Middle frontal gyrus (tissue), 1 donor: ENCODE measurements around the gene GPR17.

Experiments
- DNase-seq: peaks from one replicate; pipeline ENCODE4 v3.0.0-alpha.2; 2015; ENCODE audit warnings: low spot score; ENCODE audit errors: extremely low spot score

GPR17 gene

DNA sequence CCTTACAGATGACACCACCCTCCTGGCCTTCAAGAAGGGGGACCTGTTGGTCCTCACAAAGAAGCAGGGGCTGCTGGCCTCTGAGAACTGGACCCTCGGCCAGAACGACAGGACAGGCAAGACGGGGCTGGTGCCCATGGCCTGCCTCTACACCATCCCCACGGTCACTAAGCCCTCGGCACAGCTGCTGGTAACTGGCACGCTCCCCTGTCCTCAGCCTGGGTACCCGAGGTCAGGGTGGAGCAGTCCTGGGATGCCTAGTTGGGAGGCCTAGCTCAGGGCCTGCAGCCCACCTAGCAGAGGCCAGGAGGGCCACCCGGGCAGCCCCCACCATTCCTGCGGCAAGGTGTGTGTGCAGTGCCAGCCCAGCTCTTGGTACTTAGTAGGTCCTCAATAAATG, 16.3 kb upstream of the GPR17 start:
- DNase-seq = no peak

DNA sequence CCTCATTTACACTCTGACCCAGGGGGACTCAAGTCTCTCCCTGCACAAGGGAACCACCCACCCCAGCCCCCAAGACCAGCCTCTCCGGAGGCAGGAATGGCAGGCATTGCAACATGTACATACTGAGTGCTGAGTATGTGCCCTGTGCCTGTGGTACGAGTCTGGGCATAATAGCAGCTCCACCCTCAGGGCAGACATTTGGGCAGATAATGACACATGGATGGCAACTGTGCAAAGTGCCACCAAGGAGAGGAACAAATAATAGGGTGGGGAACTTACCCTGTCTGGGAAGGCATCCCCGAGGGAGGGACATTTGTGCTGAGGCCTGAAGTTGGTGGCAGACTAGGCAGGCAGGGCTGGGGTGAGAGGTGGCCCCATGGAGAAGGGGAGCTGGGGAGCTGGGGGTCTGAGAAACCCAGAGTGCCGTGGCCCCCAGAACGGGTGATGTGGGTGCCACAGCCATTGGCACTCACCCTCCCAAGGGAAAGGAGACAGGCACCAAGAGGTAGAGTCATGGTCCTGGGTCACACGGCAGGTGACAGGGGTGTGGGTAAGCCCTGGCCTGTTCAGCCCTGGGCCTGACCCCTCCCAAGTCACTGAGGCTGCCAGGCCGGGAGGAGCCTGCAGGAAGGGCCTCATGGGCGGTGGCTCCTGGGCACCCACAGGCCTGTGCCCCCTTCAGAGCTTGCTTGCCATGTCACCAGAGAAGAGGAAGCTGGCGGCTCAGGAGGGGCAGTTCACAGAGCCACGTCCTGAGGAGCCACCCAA, 15.7 kb upstream of the GPR17 start:
- DNase-seq = no peak

DNA sequence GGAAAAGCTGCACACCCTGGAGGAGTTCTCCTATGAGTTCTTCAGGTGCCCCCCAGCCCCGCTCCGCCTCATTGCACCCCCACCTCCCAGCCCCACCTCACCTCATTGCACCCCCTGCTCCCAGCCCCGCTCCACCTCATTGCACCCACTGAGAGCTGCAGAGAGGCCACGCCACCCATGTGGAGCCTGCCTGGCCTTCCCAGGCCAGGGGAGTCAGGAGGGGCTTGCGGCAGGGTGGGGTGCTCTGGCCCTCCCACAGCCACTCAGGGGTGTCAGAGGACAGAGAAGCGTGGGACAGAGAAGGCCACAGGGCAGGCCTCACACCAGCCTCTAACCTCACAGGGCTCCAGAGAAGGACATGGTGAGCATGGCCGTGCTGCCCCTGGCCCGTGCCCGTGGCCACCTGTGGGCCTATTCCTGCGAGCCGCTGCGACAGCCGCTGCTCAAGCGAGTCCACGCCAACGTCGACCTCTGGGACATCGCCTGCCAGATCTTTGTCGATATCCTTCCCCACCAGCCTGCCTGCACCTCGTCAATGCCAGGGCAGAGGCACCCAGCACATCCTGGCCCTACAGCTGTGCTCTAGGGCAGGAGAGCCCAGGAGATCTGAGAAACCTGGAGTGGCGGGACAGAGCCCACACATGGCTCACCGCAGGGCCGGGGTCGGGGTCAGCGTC, 15.0 kb upstream of the GPR17 start:
- DNase-seq = no peak

DNA sequence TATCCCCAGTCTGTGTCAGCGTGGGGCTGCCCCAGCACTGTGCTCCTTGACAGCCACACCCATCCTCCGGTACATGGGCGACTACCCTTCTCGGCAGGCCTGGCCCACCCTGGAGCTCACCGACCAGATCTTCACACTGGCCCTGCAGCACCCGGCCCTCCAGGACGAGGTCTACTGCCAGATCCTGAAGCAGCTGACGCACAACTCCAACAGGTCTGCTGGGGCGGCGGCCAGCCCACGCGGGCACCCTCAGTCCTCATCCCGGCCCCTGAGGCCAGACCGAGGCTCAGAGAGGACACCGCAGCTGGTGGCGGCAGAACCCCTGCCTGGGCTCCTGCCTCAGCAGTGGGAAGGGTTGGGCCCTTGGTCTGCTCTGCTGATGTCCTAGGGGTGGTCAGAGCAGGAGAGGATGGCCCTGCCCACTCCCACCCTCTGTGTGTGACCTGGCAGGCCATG, 14.4 kb upstream of the GPR17 start:
- DNase-seq = no peak

DNA sequence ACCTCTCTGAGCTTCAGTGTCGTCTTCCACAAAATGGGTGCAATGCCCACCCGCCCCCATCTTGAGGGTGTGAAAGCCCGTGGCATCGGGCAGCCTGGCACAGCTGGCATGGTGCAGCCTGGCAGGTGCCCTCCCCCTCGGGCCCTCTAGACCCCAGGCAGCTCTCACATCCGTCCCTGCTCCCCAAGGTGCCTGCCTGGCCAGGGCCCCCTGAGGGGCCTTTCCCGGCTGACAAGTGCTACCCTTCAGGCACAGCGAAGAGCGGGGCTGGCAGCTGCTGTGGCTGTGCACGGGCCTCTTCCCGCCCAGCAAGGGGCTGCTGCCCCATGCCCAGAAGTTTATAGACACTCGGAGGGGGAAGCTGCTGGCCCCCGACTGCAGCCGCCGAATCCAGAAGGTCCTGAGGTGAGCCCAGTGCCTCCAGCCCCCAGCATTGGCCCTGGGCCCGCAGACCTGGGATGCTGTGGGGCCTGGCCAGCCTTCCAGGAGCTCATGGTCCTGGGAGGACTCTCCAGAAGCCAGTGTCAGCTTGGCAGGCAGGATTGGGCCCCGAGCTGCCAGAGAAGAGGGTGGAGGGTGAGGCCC, 13.9 kb upstream of the GPR17 start:
- no peak for DNase-seq

DNA sequence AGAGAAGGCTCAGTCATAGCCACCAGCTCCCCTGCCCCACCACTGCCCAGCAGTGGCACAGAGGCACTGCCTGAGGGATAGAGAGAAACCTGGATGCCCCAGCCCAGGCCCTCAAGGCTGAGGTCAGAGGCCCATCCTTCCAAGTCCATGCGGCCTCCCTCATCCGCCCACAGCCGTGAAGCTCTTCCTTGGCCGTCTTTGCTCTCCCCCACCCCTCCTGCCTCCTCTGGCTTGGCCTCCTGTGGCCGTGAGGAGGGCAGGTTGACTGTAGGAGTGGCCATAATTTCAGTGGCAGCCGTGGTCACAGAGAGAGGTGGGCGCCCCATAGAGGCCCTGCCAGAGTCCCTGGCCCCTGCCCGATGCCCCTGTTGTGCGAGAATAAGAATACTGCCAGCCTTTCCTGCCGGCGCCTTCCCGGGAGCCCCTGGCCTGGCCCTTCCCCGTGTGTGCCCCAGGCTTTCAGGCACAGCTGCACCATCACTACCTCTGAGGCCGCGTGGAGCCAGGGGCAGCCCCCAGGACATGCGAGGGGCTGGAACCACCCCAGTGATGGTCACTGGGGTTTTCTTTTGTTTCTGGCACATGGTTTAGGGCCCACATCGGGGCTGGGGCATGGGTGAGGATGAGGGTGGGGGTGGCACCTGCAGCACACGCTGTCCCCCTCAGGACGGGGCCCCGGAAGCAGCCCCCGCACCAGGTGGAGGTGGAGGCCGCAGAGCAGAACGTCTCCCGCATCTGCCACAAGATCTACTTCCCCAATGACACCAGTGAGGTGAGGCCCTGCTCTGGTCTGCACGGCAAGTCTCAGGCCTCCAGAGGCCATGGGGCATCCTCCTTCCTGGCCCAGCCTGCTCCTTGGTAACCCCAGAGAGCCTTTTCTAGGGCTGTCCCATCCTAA, 13.1 kb upstream of the GPR17 start:
- DNase-seq = no peak

DNA sequence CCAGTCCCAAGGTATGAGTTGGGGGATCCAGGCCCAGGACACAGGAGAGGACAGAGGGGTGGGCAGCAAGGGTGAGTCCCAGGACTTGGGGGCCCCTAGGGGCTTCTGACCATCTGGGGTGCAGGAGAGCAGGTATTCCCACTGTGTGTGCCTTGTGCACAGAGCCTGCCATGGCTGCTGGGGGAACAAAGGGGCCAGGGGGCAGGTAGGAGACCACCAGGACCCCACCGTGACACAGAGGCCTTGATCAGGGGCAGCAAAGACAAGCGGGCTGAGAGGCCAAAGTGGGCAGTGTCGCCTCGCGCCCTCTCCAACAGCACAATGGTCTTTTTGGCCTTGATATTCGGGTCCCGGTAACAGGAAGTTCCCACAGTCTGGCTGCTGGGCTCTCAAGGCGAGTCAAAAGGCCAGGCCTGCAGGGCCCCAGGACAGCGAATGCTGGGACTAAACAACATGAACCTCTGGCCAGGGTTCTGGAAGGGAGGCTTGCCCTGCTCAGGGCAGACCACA, 12.3 kb upstream of the GPR17 start:
- DNase-seq = no peak

DNA sequence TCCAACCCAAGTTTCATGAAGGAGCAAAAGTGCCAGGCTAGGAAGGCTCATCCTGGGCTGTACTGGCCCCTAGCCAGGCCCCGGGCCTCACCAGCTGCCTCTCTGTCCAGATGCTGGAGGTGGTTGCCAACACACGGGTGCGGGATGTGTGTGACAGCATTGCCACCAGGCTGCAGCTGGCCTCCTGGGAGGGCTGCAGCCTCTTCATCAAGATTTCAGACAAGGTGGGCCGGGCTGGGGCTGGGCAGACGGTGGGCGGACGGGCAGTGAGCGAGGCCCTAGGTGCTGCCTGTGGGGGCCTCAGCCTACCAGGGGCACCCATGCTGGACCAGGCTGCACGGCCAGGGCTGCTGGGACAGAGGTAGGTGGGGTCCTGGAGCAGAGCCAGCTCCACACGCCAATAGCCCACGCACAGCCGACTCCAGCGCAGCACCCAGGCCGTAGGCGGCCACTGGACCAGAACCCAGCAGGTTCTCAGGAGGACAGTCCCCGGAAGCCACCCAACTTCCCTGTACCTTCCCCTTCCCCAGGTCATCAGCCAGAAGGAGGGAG, 11.8 kb upstream of the GPR17 start:
- DNase-seq = no peak

DNA sequence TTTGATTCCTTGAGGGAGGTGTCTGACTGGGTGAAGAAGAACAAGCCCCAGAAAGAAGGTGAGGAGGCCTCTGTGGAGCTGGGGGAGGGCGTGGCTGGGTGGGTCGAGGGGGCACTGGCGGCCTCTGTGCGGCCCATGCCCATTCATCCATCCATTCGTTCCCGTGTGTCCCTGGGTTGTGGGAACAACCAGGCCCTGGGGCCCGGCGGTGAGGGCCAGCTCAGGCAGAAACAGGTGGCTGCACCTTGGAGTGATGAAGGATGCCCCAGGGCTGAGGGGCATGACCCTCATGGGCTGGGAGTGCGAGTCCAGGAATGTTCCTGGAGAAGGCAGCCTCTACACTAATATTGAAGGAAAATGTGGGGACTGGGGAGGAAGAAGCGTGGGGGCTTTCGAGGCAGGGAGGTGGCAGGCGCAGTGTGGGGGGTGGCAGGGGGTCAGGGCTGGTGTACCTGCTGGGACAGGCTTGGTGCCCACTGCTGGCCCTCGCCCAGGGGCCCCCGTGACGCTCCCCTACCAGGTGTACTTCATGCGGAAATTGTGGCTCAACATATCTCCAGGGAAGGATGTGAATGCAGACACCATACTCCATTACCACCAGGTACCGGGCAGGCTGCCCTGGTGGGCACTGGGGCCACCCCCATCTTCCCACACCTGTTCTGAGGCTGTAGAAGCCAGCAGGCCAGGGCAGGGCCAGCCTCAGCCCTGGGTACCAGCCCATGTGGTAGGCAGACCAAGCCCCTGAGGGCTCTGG, 11.2 kb upstream of the GPR17 start:
- DNase-seq = no peak

DNA sequence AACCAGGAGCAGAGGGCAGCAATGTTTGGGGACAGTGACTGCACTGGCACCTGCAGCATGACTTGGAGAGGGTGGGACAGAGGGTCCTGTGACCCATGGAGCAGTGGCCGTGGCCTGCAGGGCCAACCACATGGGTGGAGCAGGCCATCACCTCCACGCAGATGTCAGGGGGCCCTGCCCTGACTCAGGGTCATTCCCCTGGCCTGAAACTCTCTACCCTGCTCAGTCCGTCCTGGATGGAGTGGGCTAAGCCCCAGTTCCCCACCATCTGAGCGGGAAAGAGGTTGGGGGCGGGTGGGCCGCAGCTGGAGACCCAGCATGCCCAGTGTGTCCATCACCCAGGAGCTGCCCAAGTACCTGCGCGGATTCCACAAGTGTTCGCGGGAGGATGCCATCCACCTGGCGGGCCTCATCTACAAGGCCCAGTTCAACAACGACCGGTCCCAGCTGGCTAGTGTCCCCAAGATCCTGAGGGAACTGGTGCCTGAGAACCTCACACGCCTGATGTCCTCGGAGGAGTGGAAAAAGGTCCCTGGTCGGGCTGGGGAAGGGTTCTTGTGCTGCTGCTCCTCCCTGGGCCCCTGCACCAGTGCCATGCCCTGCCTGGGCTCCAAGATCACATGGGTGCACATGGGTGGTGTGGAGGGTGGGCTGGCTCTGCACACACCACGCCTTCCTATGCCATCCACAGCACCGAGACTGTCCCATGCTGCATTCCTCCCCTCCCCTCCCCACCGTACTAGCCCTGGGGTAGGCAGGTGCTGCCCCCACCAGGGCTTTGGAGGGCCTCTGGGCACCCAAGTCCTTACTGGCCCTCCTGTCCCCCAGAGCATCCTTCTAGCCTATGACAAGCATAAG, 10.3 kb upstream of the GPR17 start:
- no peak for DNase-seq

DNA sequence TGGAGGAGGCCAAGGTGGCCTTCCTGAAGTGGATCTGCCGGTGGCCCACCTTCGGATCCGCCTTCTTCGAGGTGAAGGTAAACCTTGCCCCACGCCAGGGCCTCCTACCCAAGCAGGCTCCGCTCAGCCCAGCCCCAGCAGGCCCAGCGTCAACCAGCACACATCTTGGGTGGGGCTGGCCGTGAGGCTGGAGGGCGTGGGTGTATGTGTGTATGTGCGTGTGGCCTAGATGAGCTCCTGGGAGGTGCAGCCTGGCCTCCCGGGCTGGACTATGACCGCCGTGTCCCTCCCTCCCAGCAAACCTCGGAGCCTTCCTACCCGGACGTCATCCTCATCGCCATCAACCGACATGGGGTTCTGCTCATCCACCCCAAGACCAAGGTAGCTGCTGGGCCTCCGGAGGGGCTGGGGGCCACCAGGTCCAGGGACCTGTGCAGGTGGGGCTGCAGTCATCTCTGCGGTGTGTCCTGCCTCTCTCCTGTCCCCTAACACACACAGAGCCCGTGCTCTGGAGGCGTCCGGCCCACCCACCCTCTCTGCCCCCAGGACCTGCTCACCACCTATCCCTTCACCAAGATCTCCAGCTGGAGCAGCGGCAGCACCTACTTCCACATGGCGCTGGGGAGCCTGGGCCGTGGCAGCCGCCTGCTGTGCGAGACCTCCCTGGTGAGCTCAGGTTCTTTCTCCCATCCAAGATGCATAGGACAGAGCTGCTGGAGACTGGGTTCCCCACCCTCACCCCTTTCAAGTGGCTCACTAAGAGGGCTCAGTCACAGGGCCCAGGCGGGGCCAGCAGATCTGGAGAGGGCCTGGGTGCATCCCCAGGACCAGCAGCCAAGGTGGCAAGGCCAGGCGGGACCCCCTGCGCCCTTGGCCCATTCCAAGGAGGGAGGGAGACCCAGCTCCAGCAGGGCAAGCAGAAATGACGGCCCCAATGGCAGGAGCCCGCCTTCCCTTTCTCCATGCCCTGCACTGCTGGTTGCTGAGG, 9.4 kb upstream of the GPR17 start:
- DNase-seq = no peak

DNA sequence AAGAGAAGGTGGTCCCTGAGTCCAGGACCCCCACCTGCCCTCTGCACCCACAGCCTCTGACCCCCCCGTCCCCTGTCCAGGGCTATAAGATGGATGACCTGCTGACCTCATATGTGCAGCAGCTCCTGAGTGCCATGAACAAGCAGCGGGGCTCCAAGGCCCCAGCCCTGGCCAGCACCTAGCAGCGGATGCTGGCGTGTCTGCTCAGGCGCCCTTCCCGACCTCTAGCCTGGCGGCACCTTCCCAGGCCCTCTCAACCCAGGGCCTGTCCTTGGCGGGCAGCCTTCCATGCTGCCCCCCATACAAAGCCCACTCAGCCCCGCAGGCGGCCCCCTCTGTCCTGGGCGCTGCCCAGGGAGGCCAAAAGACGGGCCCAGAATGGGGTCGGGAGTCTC, 8.7 kb upstream of the GPR17 start:
- DNase-seq = no peak

DNA sequence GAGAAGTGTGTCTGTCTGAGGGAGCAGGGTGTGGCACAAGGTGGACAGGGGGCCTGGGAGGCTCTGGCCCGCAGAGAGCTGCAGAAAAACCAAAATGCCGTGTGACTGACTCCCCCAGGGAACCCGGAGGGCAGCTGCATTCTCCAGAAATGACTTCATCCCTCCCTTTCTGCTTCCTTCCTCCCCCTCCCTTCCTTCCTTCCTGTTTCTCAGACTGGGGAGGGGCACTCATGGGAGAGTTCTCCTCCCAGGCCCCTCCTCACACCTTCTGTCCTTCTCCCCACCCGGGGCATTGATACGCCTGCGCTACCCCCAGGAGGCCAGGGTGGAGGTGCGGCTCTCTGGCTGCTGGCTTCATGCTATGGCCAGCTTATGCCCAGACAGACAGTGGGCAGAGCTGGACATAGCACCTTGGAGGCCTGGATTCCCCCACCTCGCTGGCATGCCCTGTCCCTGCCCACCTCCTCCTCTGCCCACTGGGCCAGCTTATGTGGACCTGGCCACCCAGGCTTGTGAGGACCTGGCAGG, 8.2 kb upstream of the GPR17 start:
- no peak for DNase-seq

DNA sequence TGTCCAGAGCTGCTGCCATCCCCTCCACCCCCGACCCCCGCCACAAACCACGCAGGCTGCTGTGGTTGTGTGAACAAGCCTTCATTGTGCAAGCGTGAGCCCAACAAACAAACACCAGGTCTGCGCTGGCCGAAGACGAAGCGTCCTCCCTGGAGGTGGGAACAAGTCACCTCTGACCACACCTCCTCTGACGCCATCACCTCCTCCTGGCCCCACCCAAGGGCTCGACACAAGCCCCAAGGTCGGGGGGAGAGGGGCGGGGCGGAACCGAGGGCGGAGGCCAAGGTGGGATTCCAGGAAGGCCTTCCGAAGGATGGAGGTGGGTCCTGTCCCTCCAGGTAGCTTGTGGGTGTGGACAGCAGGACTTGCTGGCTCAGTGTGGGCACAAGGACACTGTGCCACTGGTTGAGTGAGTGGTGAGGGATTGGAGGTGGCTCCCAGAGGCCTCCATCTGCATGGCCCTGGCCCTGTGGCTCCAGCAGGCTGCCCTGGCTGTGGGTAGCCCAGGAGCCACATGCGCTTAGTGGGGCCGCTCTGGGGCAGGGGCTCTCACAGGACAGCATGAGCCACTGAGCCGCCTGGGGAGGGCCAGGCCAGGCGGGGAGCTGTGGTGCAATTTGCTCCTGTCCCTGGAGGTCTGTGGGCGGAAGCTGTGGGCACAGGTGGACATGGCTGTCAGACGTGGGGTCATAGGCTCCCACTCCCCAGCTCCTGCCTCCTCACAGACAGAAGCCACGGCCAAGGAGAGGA, 7.4 kb upstream of the GPR17 start:
- no peak for DNase-seq

DNA sequence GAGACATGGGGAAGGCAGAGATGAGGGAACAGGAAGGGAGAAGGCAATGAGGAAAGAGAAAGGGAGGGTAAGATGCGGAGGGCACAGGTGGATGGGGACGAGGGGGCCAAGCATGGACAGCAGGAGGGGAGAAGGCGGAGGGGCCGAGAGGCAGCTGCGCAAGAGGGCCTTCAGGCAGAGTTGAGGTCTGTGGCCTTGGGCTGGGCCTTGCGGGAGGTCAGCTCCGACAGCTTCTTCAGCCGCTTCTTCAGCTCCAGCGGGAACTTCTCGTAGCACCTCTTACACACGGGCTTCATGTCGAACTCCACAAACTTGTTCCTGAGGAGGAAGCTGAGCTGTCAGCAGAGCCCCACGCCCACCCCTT, 6.9 kb upstream of the GPR17 start:
- no peak for DNase-seq

DNA sequence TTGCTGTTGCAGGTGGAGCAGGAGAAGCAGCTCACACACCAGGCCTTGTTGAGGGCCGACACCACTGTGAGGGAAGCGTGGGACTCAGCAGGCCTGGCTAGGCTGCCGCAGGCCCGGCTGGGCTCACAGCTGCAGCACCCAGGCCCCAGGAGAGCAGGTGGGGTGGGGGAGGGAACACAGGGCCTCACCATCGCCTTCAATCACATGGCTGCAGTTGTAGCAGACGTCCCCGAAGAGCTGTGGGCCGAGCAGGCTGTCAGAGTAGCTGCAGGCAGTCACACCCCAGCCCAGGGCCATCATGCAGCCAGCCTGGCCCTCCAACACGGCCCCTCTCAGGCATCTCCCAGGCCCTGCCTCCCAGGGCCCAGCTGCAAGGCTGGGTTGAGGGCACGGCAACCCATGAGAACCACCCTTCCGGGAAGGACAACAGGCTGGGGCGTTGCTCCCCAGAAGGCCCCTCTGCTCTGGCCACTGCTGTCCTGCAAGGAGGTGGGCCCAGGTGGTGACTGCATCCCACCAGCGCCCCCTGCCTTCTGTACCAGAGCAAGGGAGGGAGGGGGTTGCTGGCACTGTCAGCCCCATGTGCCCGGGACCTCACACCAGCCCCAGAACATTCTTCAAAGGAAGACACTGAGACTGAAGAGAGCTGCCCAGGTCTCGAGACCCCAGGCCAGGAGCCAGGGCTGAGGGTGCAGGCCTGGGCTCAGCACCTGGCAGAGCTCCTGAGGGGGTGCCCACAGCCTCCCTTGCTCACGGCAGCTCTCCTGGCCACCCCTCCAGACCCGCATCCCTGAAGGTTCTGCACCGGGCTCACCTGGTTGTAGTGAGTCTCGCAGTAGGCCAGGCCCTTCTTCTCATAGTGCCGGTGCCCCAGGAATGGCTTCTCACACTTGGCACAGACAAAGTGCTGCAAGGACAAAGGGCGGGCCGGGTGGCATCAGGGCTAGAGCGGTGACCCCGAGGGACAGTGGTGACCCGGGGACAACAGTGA, 5.6 kb upstream of the GPR17 start:
- no peak for DNase-seq
